ENCODE data around the gene CCDC142. TPM values are rescaled to one million over a fixed set of nuclear protein-coding genes. Genes with fewer than 3 reads are reported as not detected.
"Not testable (repeated sequence)": the region's sequence is repeated elsewhere in the genome, so short reads cannot be mapped to it uniquely, and the experiment has no call there.

Gene CCDC142
- total and polyA plus RNA-seq, 4 experiments from 2014 or later: 3.6 to 67.6 (median 37.1) TPM

DNA sequence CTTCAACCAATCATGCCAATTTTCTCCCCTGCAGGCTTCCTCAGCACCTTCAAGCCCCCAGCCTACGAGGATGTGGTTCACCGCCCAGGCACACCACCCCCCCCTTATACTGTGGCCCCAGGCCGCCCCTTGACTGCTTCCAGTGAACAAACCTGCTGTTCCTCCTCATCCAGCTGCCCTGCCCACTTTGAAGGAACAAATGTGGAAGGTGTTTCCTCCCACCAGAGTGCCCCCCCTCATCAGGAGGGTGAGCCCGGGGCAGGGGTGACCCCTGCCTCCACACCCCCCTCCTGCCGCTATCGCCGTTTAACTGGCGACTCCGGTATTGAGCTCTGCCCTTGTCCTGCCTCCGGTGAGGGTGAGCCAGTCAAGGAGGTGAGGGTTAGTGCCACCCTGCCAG is 22.6 kb downstream of the CCDC142 start:
- peak overlapping the region in 7 of 8 donors; percentile 53 to 99 (median 95) for H3K4me3 Mint-ChIP-seq
- peaks cover 6 to 23% of the 10 kb centered on the region in 2 donors for H3K36me3 Mint-ChIP-seq
- intact Hi-C loops (cut with micrococcal nuclease); H3K27ac ChIP-seq (ENCODE audit: low read depth, low read length); H3K27me3 Mint-ChIP-seq; DNase-seq; H3K9me3 ChIP-seq (ENCODE audit: control insufficient read depth in 1 of 2, low read length in 2 of 2); H3K4me3 ChIP-seq (ENCODE audit: low read length in 2 of 2); H3K27me3 ChIP-seq (ENCODE audit: insufficient read depth, low read length); H3K9me3 Mint-ChIP-seq: not testable (repeated sequence)
- peaks cover 19% of the 10 kb centered on the region for H3K36me3 ChIP-seq (ENCODE audit: insufficient read depth, low read length)
- H3K27ac Mint-ChIP-seq: peak overlapping the region in 5 of 7 donors; percentile 10 to 100 (median 92)
- ChIA-PET POLR2A (ENCODE audit: partially characterized antibody) (interaction anchor here (9.5 kb wide), 1 partner anchor 17 kb away, joined by 516 read pairs; the partner anchor contains the start of genes CCDC142, MRPL53 and TTC31), CTCF (ENCODE audit: partially characterized antibody) (interaction anchor here (2.4 kb wide), 1 partner anchor 22 kb away, joined by 11 read pairs; the partner anchor contains the start of genes CCDC142 and TTC31)
- peaks cover 34 to 69% (median 54%) of the 10 kb centered on the region in 4 donors for H3K4me1 Mint-ChIP-seq
- H3K4me1 ChIP-seq (ENCODE audit: insufficient read depth, low read length): peaks cover 47% of the 10 kb centered on the region

DNA sequence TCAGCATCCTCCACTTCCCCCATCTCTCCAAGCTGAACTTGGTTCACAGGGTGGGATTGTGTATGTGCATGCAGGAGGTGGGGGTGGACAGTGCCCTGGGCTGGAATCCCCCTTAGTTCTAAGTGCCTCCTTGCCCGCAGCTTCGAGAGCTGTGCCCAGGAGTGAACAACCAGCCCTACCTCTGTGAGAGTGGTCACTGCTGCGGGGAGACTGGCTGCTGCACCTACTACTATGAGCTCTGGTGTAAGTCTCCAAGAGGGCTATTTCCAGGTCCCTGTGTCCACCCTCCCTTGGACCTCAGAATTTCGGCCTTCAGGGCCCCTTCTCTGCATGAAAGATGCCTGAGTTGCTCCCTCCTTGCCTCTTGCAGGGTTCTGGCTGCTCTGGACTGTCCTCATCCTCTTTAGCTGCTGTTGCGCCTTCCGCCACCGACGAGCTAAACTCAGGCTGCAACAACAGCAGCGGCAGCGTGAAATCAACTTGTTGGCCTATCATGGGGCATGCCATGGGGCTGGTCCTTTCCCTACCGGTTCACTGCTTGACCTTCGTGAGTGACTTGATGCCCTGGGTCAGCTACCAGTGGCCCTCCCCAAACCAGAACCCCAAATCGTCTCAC is 23.2 kb downstream of the CCDC142 start:
- H3K36me3 ChIP-seq (ENCODE audit: insufficient read depth, low read length): peaks cover 19% of the 10 kb centered on the region
- peak overlapping the region; percentile 81 to 100 (median 99) for H3K27ac Mint-ChIP-seq
- H3K27me3 ChIP-seq (ENCODE audit: insufficient read depth, low read length); H3K27me3 Mint-ChIP-seq; DNase-seq; H3K9me3 Mint-ChIP-seq; H3K4me3 ChIP-seq (ENCODE audit: low read length in 2 of 2); H3K27ac ChIP-seq (ENCODE audit: low read depth, low read length); H3K9me3 ChIP-seq (ENCODE audit: control insufficient read depth in 1 of 2, low read length in 2 of 2): not testable (repeated sequence)
- H3K36me3 Mint-ChIP-seq: peaks cover 9 to 27% of the 10 kb centered on the region in 2 donors
- H3K4me1 ChIP-seq (ENCODE audit: insufficient read depth, low read length): peaks cover 48% of the 10 kb centered on the region
- peaks cover 39 to 73% (median 58%) of the 10 kb centered on the region in 4 donors for H3K4me1 Mint-ChIP-seq
- intact Hi-C loops (cut with micrococcal nuclease): loop anchor here (10.0 kb wide), 1 partner anchor 535 kb away; the partner anchor contains the start of gene DGUOK
- POLR2A ChIA-PET (ENCODE audit: partially characterized antibody): interaction anchor here (1.6 to 9.5 kb wide), 8 partner anchors 9 to 281 kb away, joined by 4 to 516 read pairs (median 26); partner anchors contain the start of genes C2orf81, CCDC142, LBX2 and MOB1A
- H3K4me3 Mint-ChIP-seq: peak overlapping the region; percentile 93 to 99 (median 98)
- CTCF ChIA-PET (ENCODE audit: partially characterized antibody): interaction anchor here (1.0 to 3.4 kb wide), 6 partner anchors 8 to 69 kb away, joined by 3 to 14 read pairs (median 9); partner anchors contain the start of genes CCDC142, MRPL53 and TTC31

DNA sequence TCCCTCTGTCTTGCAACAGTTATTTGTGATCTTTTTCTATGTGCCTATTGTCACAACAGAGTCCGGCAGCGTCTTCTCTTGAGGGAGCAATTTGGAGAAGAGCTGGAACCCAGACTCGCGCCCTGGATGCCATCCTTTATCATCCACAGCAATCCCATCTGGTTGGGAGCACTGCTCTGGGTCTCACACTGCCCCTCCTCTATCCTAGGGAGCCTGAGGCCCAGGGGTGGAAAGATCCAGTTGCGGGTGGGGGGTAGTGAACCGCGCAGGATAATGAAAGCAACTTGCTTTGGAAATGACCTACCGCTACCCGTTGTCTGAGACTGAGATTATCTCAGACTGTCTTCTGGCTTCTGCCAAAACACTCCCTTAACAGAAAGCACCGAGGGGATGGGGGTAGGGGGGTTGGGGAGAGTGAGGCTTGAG is 23.8 kb downstream of the CCDC142 start:
- Mint-ChIP-seq H3K4me3 (peak overlapping the region; percentile 93 to 99 (median 98)), H3K9me3 (peaks cover 0 to 2% (median 0%) of the 10 kb centered on the region in 8 donors), H3K27me3 (no peaks in the 10 kb centered on the region), H3K27ac (peak overlapping the region; percentile 92 to 100 (median 99)), H3K4me1 (peaks cover 41 to 71% (median 57%) of the 10 kb centered on the region in 4 donors), H3K36me3 (peaks cover 9 to 27% of the 10 kb centered on the region in 2 donors)
- DNase-seq: peak in 1 of 5 donors; percentile 54
- H3K27me3 ChIP-seq (ENCODE audit: insufficient read depth, low read length): no peaks in the 10 kb centered on the region
- intact Hi-C loops (cut with micrococcal nuclease): loop anchor here (1.0 to 10.0 kb wide), 4 partner anchors 13 to 534 kb away; partner anchors contain the start of genes AUP1, DGUOK, HTRA2 and MRPL53
- H3K4me3 ChIP-seq (ENCODE audit: low read length in 2 of 2): peak overlapping the region; percentile 70 to 93
- CTCF ChIA-PET (ENCODE audit: partially characterized antibody): interaction anchor here (1.0 to 3.4 kb wide), 9 partner anchors 9 to 128 kb away, joined by 3 to 14 read pairs (median 8); partner anchors contain the start of genes CCDC142, MRPL53, PCGF1 and TTC31
- peaks cover 47% of the 10 kb centered on the region for H3K4me1 ChIP-seq (ENCODE audit: insufficient read depth, low read length)
- peak overlapping the region; percentile 100 for H3K27ac ChIP-seq (ENCODE audit: low read depth, low read length)
- POLR2A ChIA-PET (ENCODE audit: partially characterized antibody): interaction anchor here (0.7 to 9.5 kb wide), 23 partner anchors 9 to 1225 kb away, joined by 3 to 516 read pairs (median 5); partner anchors contain the start of genes AUP1, C2orf81, CCDC142 and CCT7
- no peaks in the 10 kb centered on the region for H3K9me3 ChIP-seq (ENCODE audit: control insufficient read depth in 1 of 2, low read length in 2 of 2)
- H3K36me3 ChIP-seq (ENCODE audit: insufficient read depth, low read length): peaks cover 19% of the 10 kb centered on the region

DNA sequence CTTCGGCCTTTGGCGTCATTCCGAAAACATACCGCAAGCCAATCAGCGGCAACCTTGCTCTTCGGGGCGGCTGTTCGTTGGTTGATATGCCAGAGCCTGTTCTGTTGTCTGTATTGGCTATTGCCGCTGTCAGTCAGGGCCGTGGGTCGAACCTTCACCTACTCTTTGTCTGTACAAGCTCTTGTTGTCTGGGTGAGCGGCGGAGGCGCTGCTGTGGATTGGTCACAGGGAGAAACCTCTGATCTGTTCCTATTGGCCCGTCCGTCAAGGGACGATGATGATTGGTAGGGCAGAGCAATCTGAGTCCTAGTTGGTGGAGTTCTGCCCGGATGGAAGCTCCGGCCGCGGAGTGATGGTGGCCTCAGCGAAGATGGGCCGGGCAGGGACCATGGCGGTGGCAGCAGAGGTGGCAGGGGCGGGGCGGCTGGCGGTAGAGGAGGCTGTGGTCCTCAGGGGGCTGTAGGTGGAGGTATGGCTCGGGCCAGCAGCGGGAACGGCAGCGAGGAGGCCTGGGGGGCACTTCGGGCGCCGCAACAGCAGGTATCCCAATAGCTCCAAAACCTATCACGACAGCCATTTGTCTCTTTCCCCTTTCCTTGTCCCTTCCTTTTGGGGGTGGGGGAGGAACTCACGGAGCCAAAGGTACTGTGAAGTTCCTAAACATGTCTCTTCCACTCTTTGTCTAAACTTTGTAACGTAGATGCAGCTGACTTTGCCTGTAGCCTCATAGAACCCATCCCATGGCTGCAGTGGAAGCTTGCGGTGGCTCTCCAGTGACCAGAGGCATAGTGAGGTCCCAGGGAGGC is 24.5 kb downstream of the CCDC142 start, which contains the start of gene WBP1:
Gene WBP1 (plus strand): TSS at position 307 of the 806 bp plus-strand sequence. CDS start 165 bp downstream, at position 472.
- intact Hi-C loops (cut with micrococcal nuclease): loop anchor here (1.0 to 10.0 kb wide), 4 partner anchors 14 to 534 kb away; partner anchors contain the start of genes AUP1, DGUOK, HTRA2 and MRPL53
- peak within 1 kb of the TSS; percentile 70 to 93 for H3K4me3 ChIP-seq (ENCODE audit: low read length in 2 of 2)

DNA sequence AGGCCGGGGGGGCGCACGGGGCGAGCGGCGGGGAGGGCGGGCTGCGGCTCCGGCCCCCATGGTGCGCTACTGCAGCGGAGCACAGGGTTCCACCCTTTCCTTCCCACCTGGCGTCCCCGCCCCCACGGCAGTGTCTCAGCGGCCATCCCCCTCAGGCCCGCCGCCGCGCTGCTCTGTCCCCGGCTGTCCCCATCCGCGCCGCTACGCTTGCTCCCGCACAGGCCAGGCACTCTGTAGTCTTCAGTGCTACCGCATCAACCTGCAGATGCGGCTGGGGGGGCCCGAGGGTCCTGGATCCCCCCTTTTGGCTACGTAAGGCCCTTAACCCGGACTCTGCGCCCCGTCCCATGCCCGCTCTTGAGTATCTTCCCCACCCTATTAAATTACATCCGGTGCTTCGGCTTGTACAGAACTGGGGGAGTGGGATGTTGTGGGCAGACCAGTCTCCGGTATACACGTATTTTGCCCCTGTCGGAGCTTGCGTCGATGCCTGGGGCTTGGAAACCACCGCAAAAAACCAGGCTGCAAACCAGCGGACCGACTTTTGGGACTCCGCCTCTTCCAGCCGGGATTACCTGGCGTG is 25.2 kb downstream of the CCDC142 start:
- no peaks in the 10 kb centered on the region for H3K27me3 Mint-ChIP-seq
- Histone ChIP-seq H3K27me3 (ENCODE audit: insufficient read depth, low read length) (no peaks in the 10 kb centered on the region), H3K4me1 (ENCODE audit: insufficient read depth, low read length) (peaks cover 48% of the 10 kb centered on the region), H3K36me3 (ENCODE audit: insufficient read depth, low read length) (peaks cover 13% of the 10 kb centered on the region), H3K27ac (ENCODE audit: low read depth, low read length) (peak overlapping the region; percentile 100), H3K4me3 (ENCODE audit: low read length in 2 of 2) (peak overlapping the region; percentile 70 to 93), H3K9me3 (ENCODE audit: control insufficient read depth in 1 of 2, low read length in 2 of 2) (no peaks in the 10 kb centered on the region)
- peak overlapping the region; percentile 92 to 100 (median 99) for H3K27ac Mint-ChIP-seq
- H3K9me3 Mint-ChIP-seq: peaks cover 0 to 2% (median 0%) of the 10 kb centered on the region in 8 donors
- intact Hi-C loops (cut with micrococcal nuclease): loop anchor here (1.0 to 10.0 kb wide), 6 partner anchors 8 to 533 kb away; partner anchors contain the start of genes AUP1, C2orf81, DGUOK and HTRA2
- peaks cover 3 to 21% of the 10 kb centered on the region in 2 donors for H3K36me3 Mint-ChIP-seq
- peak in 3 of 5 donors; percentile 81 to 90 (median 81) for DNase-seq
- ChIA-PET CTCF (ENCODE audit: partially characterized antibody) (interaction anchor here (1.2 to 4.6 kb wide), 8 partner anchors 10 to 130 kb away, joined by 3 to 66 read pairs (median 9); partner anchors contain the start of genes CCDC142, MRPL53, PCGF1 and TTC31), POLR2A (ENCODE audit: partially characterized antibody) (interaction anchor here (0.7 to 9.5 kb wide), 27 partner anchors 7 to 1224 kb away, joined by 3 to 516 read pairs (median 6); partner anchors contain the start of genes AUP1, C2orf81, CCDC142 and CCT7)
- H3K4me1 Mint-ChIP-seq: peaks cover 44 to 70% (median 58%) of the 10 kb centered on the region in 4 donors
- peak overlapping the region; percentile 93 to 99 (median 98) for H3K4me3 Mint-ChIP-seq

More for the DNA sequence above, 24.5 kb downstream of the CCDC142 start, which contains the start of gene WBP1:
- peak within 1 kb of the TSS; percentile 95 to 99 (median 98) for H3K4me3 Mint-ChIP-seq
- peak; percentile 99 to 100 (median 100) for DNase-seq
- peaks cover 0 to 2% (median 0%) of the 10 kb centered on the region in 8 donors for H3K9me3 Mint-ChIP-seq
- Histone ChIP-seq H3K27me3 (ENCODE audit: insufficient read depth, low read length) (no peaks in the 10 kb centered on the region), H3K27ac (ENCODE audit: low read depth, low read length) (peak within 1 kb of the TSS; percentile 100), H3K4me1 (ENCODE audit: insufficient read depth, low read length) (peaks cover 45% of the 10 kb centered on the region), H3K9me3 (ENCODE audit: control insufficient read depth in 1 of 2, low read length in 2 of 2) (no peaks in the 10 kb centered on the region), H3K36me3 (ENCODE audit: insufficient read depth, low read length) (peaks cover 19% of the 10 kb centered on the region)
- H3K27ac Mint-ChIP-seq: peak within 1 kb of the TSS; percentile 92 to 100 (median 99)
- POLR2A ChIA-PET (ENCODE audit: partially characterized antibody): interaction anchor here (0.7 to 9.5 kb wide), 31 partner anchors 10 to 1224 kb away, joined by 3 to 516 read pairs (median 4); partner anchors contain the start of genes AUP1, C2orf81, CCDC142 and CCT7
- peaks cover 40 to 68% (median 55%) of the 10 kb centered on the region in 4 donors for H3K4me1 Mint-ChIP-seq
- H3K27me3 Mint-ChIP-seq: no peaks in the 10 kb centered on the region
- H3K36me3 Mint-ChIP-seq: peaks cover 9 to 27% of the 10 kb centered on the region in 2 donors
- CTCF ChIA-PET (ENCODE audit: partially characterized antibody): interaction anchor here (1.0 to 3.4 kb wide), 9 partner anchors 9 to 129 kb away, joined by 3 to 14 read pairs (median 8); partner anchors contain the start of genes CCDC142, MRPL53, PCGF1 and TTC31
